Neural progenitor cell (in vitro differentiated cells): ENCODE data around the gene UBA6. TPM values are rescaled to one million over a fixed set of nuclear protein-coding genes. Genes with fewer than 3 reads are reported as not detected.

Experiments used
- DNase-seq: peaks from one replicate; pipeline ENCODE4 v3.0.0-alpha.2; 2016; ENCODE audit warnings: low spot score
- H2AFZ ChIP-seq: fragments of 200-600 bp; sonication (generic); replicated peaks from 2 replicates; pipeline ENCODE4 v1.6.1; 2016; ENCODE audit warnings: antibody characterized with exemption
- H3F3A ChIP-seq: fragments of 200-600 bp; sonication (generic); 2 replicates; pipeline ENCODE4 v1.6.1; 2016; ENCODE audit warnings: antibody characterized with exemption, low read depth
- H3K27ac ChIP-seq: fragments of 200-600 bp; sonication (generic); 2 replicates; pipeline ENCODE4 v1.5.1; 2016; ENCODE audit warnings: mild to moderate bottlenecking
- H3K27me3 ChIP-seq: fragments of 200-600 bp; sonication (generic); 2 replicates; pipeline ENCODE4 v1.6.1; 2016; ENCODE audit warnings: mild to moderate bottlenecking, moderate library complexity
- H3K36me3 ChIP-seq: fragments of 200-600 bp; sonication (generic); 2 replicates; pipeline ENCODE4 v1.5.1; 2016
- H3K4me1 ChIP-seq: fragments of 200-600 bp; sonication (generic); 2 replicates; pipeline ENCODE4 v1.6.1; 2016; ENCODE audit warnings: mixed run types
- H3K4me2 ChIP-seq: fragments of 200-600 bp; sonication (generic); 2 replicates; pipeline ENCODE4 v1.6.1; 2016
- H3K4me3 ChIP-seq: fragments of 200-600 bp; sonication (generic); 2 replicates; pipeline ENCODE4 v1.5.1; 2016
- H3K79me2 ChIP-seq: fragments of 200-600 bp; sonication (generic); 2 replicates; pipeline ENCODE4 v1.6.1; 2016; ENCODE audit warnings: low read depth
- H3K9ac ChIP-seq: fragments of 200-600 bp; sonication (generic); 2 replicates; pipeline ENCODE4 v1.6.1; 2016
- H3K9me3 ChIP-seq: fragments of 200-600 bp; sonication (generic); 2 replicates; pipeline ENCODE4 v1.5.1; 2016; ENCODE audit warnings: low read depth
- H4K20me1 ChIP-seq: fragments of 200-600 bp; sonication (generic); 2 replicates; pipeline ENCODE4 v1.6.1; 2016; ENCODE audit warnings: low read depth
- H3K27ac Mint-ChIP-seq: 3 replicates; pipeline ENCODE4 v1.8.0; 2021; ENCODE audit warnings: mixed read lengths
- H3K27me3 Mint-ChIP-seq: 2 replicates; pipeline ENCODE4 v1.8.0; 2022; ENCODE audit warnings: low read depth, mild to moderate bottlenecking, inconsistent platforms, moderate library complexity, mixed read lengths; ENCODE audit not compliant: insufficient read depth
- H3K36me3 Mint-ChIP-seq: 3 replicates; pipeline ENCODE4 v1.8.0; 2021; ENCODE audit warnings: mixed read lengths
- H3K4me1 Mint-ChIP-seq: 3 replicates; pipeline ENCODE4 v1.8.0; 2021; ENCODE audit warnings: mixed read lengths
- H3K4me3 Mint-ChIP-seq: 3 replicates; pipeline ENCODE4 v1.8.0; 2021; ENCODE audit warnings: mild to moderate bottlenecking, moderate library complexity, mixed read lengths
- H3K9me3 Mint-ChIP-seq: 3 replicates; pipeline ENCODE4 v1.8.0; 2020; ENCODE audit warnings: mixed read lengths
- CTCF ChIP-seq: fragments of 200-600 bp; sonication (generic); IDR thresholded peaks from 2 replicates; pipeline ENCODE4 v1.5.1; 2017; ENCODE audit warnings: antibody characterized with exemption, mild to moderate bottlenecking
- EZH2 ChIP-seq: fragments of 200-600 bp; sonication (generic); IDR thresholded peaks from 2 replicates; pipeline ENCODE4 v1.6.1; 2017; ENCODE audit warnings: antibody characterized with exemption, mild to moderate bottlenecking, moderate library complexity
- EZH2phosphoT487 ChIP-seq: fragments of 200-600 bp; sonication (generic); IDR thresholded peaks from 2 replicates; pipeline ENCODE4 v1.6.1; 2017; ENCODE audit warnings: antibody characterized with exemption
- total RNA-seq: library from RNA; depleted of rRNA; stranded (reverse); fragments of >200 nt; gene quantifications from 2 replicates; pipeline ENCODE4 v1.2.3, GENCODE V29; 2015; ENCODE audit warnings: low replicate concordance

UBA6 gene
- total RNA-seq, 1 donor from 2014 or later = 162 TPM

DNA sequence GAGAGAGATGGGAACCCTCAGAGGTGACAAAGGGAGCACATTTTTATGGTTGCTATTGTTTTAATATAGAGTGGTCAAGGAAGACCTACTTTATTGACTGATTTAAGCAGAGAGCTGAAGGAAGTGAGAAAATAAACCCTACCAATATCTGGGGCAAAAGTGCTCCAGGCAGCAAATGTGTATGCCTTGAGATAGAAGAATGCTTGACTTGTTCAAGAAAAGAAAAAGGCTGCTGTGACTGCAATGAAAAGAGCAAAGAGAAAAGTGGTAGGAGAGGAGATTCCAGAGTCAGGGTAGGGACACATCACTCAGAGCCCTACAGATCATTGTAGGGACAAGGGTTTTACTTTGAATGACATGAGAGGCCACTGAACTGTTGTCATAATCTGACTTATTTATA lies 116.5 kb downstream of the UBA6 start:
- TF ChIP-seq EZH2 (no peak), CTCF (no peak), EZH2phosphoT487 (no peak)
- Mint-ChIP-seq H3K4me1 (no peaks in the 10 kb centered on the region), H3K9me3 (no peaks in the 10 kb centered on the region), H3K4me3 (no peak overlapping the region), H3K36me3 (no peaks in the 10 kb centered on the region), H3K27me3 (no peaks in the 10 kb centered on the region), H3K27ac (no peak overlapping the region)
- Histone ChIP-seq H3K4me2 (no peak overlapping the region), H3K36me3 (no peaks in the 10 kb centered on the region), H3F3A (no peaks in the 10 kb centered on the region), H3K27ac (no peak overlapping the region), H3K27me3 (no peaks in the 10 kb centered on the region), H3K4me3 (no peak overlapping the region), H2AFZ (no peak overlapping the region), H3K79me2 (no peaks in the 10 kb centered on the region), H3K9me3 (no peaks in the 10 kb centered on the region), H3K9ac (no peak overlapping the region), H3K4me1 (no peaks in the 10 kb centered on the region), H4K20me1 (no peaks in the 10 kb centered on the region)
- DNase-seq = no peak

DNA sequence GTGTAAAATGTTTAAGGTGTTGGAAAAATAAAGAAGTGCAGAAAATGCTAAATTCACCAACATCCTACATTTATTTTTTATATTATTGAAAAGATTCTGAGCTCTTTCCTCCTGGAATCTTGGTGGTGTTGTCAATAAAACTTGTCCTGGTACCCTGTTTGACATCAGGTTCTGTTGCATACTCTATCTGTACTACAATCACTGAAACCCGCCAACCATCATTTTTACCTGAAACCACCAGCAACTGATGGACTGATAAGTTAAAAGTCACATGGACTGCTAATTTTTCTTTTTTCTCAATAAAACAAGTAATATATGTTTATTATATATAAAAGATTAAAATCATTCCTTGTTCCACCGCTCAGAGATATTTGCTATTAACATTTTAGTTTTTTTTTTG lies 119.0 kb downstream of the UBA6 start:
- Histone ChIP-seq H3F3A (no peaks in the 10 kb centered on the region), H3K4me1 (no peaks in the 10 kb centered on the region), H3K9ac (no peak overlapping the region), H3K79me2 (no peaks in the 10 kb centered on the region), H3K27me3 (no peaks in the 10 kb centered on the region), H3K36me3 (no peaks in the 10 kb centered on the region), H3K9me3 (no peaks in the 10 kb centered on the region), H3K4me2 (no peak overlapping the region), H3K27ac (no peak overlapping the region), H4K20me1 (no peaks in the 10 kb centered on the region), H3K4me3 (no peak overlapping the region), H2AFZ (no peak overlapping the region)
- Mint-ChIP-seq H3K36me3 (no peaks in the 10 kb centered on the region), H3K27me3 (no peaks in the 10 kb centered on the region), H3K27ac (no peak overlapping the region), H3K4me1 (no peaks in the 10 kb centered on the region), H3K9me3 (no peaks in the 10 kb centered on the region), H3K4me3 (no peak overlapping the region)
- no peak for DNase-seq
- TF ChIP-seq EZH2phosphoT487 = no peak
- no peak for TF ChIP-seq EZH2
- TF ChIP-seq CTCF = no peak

DNA sequence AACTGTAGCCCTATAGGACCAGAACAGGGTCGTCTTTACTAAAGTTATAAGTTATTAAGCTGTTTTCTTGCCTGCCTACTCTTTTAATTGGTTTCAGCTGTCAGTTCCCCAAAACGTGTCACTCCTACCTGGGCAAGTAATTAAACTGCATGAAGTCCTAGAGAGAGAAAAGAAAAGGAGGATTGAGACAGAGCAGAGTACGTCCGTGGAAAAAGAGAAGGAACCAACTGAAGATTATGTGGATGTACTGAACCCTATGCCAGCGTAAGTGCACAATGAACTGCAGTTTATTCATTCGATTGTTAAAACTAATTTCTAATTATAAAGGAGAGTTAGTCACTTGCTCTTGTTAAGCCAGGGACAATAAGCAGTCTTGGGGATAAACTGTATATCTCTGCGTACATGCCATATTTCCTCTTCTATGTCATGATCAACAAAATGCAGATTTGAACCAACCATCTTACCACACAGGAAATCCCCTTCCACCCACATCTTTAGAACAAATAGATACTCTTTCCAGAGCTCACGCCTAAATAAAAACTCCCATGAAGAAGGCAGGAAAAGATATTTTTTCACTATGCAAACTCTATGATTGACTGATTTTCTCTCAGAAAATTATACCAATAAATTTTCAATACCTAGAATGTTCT lies 119.6 kb downstream of the UBA6 start:
- H3K4me3 ChIP-seq = no peak overlapping the region
- no peaks in the 10 kb centered on the region for H3K36me3 Mint-ChIP-seq
- H3K9ac ChIP-seq = no peak overlapping the region
- H3K4me1 ChIP-seq = no peaks in the 10 kb centered on the region
- no peak overlapping the region for H3K27ac Mint-ChIP-seq
- H3K36me3 ChIP-seq = no peaks in the 10 kb centered on the region
- no peaks in the 10 kb centered on the region for H3K27me3 ChIP-seq
- no peaks in the 10 kb centered on the region for H4K20me1 ChIP-seq
- DNase-seq = no peak
- H3F3A ChIP-seq = no peaks in the 10 kb centered on the region
- no peak overlapping the region for H3K4me2 ChIP-seq
- H3K9me3 Mint-ChIP-seq = no peaks in the 10 kb centered on the region
- TF ChIP-seq EZH2phosphoT487 (no peak), CTCF (no peak), EZH2 (no peak)
- H2AFZ ChIP-seq = peak overlapping the region; percentile 19
- H3K27ac ChIP-seq = no peak overlapping the region
- H3K27me3 Mint-ChIP-seq = no peaks in the 10 kb centered on the region
- no peaks in the 10 kb centered on the region for H3K9me3 ChIP-seq
- no peaks in the 10 kb centered on the region for H3K4me1 Mint-ChIP-seq
- no peaks in the 10 kb centered on the region for H3K79me2 ChIP-seq
- no peak overlapping the region for H3K4me3 Mint-ChIP-seq
